CD4-positive, alpha-beta T cell treated with Interleukin-1 beta for 1 hour (primary cell): ENCODE results near the gene STAT2.
"Not testable (repeated sequence)": the region's sequence is repeated elsewhere in the genome, so short reads cannot be mapped to it uniquely, and the experiment has no call there.

ENCODE experiments used
- DNase-seq, 2 donors: peaks; one replicate each; pipeline ENCODE4 v3.0.0-alpha.2; 2020 to 2022

The STAT2 gene

GRCh38 chr12:56324206-56324605 is 35.7 kb downstream of the STAT2 start:
- DNase-seq: no peak

GRCh38 chr12:56321610-56322009 is 38.3 kb downstream of the STAT2 start:
- not testable (repeated sequence) for DNase-seq

GRCh38 chr12:56321027-56321426 is 38.9 kb downstream of the STAT2 start:
- peak in 1 of 2 donors; percentile 61 for DNase-seq

- DNase-seq: no peak
These were observed 42.2 kb downstream of the STAT2 start for GRCh38 chr12:56317675-56318074.

- peak; percentile 95 for DNase-seq
These were observed 44.1 kb downstream of the STAT2 start, which contains the start of gene CNPY2 for GRCh38 chr12:56315622-56316473. Gene CNPY2 (minus strand): TSS chr12:56315988. CDS start chr12:56315217, 771 bp downstream.

GRCh38 chr12:56315249-56315621 is 44.7 kb downstream of the STAT2 start:
- no peak for DNase-seq

GRCh38 chr12:56311003-56311402 is 48.9 kb downstream of the STAT2 start:
- DNase-seq: no peak

- DNase-seq: no peak
These were observed 51.2 kb downstream of the STAT2 start for GRCh38 chr12:56308714-56309113.

- no peak for DNase-seq
These were observed 52.5 kb downstream of the STAT2 start for GRCh38 chr12:56307221-56307965.

GRCh38 chr12:56304872-56305590 is 54.9 kb downstream of the STAT2 start:
- DNase-seq: no peak

GRCh38 chr12:56304276-56304675 is 55.6 kb downstream of the STAT2 start:
- no peak for DNase-seq

- DNase-seq: no peak
These were observed 59.1 kb downstream of the STAT2 start for GRCh38 chr12:56300644-56301464.

GRCh38 chr12:56299853-56300643 is 59.9 kb downstream of the STAT2 start, which contains the start of gene CS:
Gene CS (minus strand): TSS chr12:56300330. CDS start chr12:56300201, 129 bp downstream.
- DNase-seq: peak; percentile 99

GRCh38 chr12:56299308-56299852 is 60.5 kb downstream of the STAT2 start:
- peak in 1 of 2 donors; percentile 46 for DNase-seq

- no peak for DNase-seq
These were observed 61.1 kb downstream of the STAT2 start for GRCh38 chr12:56298828-56299227.

- no peak for DNase-seq
These were observed 62.5 kb downstream of the STAT2 start for GRCh38 chr12:56297400-56297799.

GRCh38 chr12:56296295-56296694 is 63.6 kb downstream of the STAT2 start:
- no peak for DNase-seq

- no peak for DNase-seq
These were observed 66.1 kb downstream of the STAT2 start for GRCh38 chr12:56293795-56294194.
